K562 (cell line): ENCODE data around the gene HSPA4L. TPM values are rescaled to one million over a fixed set of nuclear protein-coding genes. Genes with fewer than 3 reads are reported as not detected.

Experiments
- BMI1 ChIP-seq: fragments of 150-350 bp; IDR thresholded peaks from 2 replicates; pipeline ENCODE4 v1.6.1; 2014; ENCODE audit warnings: low read length
- CBX5 ChIP-seq: IDR thresholded peaks from 2 replicates; pipeline ENCODE4 v1.6.1; 2014; ENCODE audit warnings: low read depth, borderline replicate concordance
- CEBPB ChIP-seq: fragments of 450-650 bp; IDR thresholded peaks from 2 replicates; pipeline ENCODE4 v1.6.1; 2016; ENCODE audit warnings: missing genetic modification characterization, missing compliant biosample characterization
- CEBPG ChIP-seq, 3 experiments: fragments of 200-800 bp in 1 of 3; sonication (Bioruptor generic) in 1 of 3; sonication (generic) in 1 of 3; formaldehyde crosslinking in 1 of 3; IDR thresholded peaks in 2 of 3; conservative IDR thresholded peaks in 1 of 3; 2 replicates each; pipeline versions ENCODE4 v1.6.1 to v1.8.0; 2016 to 2022; ENCODE audit warnings: missing compliant biosample characterization in 2 of 3, missing genetic modification characterization in 2 of 3, mild to moderate bottlenecking in 1 of 3, missing genetic modification reagents in 1 of 3
- CXXC5 ChIP-seq: fragments of 250-450 bp; sonication (Bioruptor Pico); IDR thresholded peaks from 2 replicates; pipeline ENCODE4 v1.8.0; 2022; ENCODE audit warnings: inconsistent platforms, mild to moderate bottlenecking, moderate library complexity
- E2F4 ChIP-seq: sonication (generic); formaldehyde crosslinking; IDR thresholded peaks from 2 replicates; pipeline ENCODE4 v1.8.0; 2022; ENCODE audit warnings: mild to moderate bottlenecking, low read depth, missing genetic modification reagents
- ELK3 ChIP-seq: fragments of 450-650 bp; formaldehyde crosslinking; IDR thresholded peaks from 2 replicates; pipeline ENCODE4 v1.4.0; 2020; ENCODE audit warnings: mild to moderate bottlenecking
- GTF2F1 ChIP-seq: IDR thresholded peaks from 2 replicates; pipeline ENCODE4 v1.6.1; 2011; ENCODE audit warnings: low read depth, low read length, improper control_type of control experiment
- HDAC6 ChIP-seq: IDR thresholded peaks from 2 replicates; pipeline ENCODE4 v1.6.1; 2012; ENCODE audit warnings: low read depth, mild to moderate bottlenecking, control low read depth, inconsistent platforms, low read length, moderate library complexity
- HLTF ChIP-seq: fragments of 450-650 bp; IDR thresholded peaks from 2 replicates; pipeline ENCODE4 v1.6.1; 2016
- SRSF7 ChIP-seq: fragments of 200-400 bp; formaldehyde crosslinking; optimal IDR thresholded peaks from 2 replicates; pipeline ENCODE3; 2017; ENCODE audit warnings: mild to moderate bottlenecking, low read depth, low read length
- TRIM28 ChIP-seq: fragments of 450-650 bp; IDR thresholded peaks from 2 replicates; pipeline ENCODE4 v1.6.1; 2017
- ZC3H8 ChIP-seq: fragments of 450-650 bp; IDR thresholded peaks from 2 replicates; pipeline ENCODE4 v1.6.1; 2017
- ZNF354B ChIP-seq: fragments of 250-450 bp; sonication (Bioruptor Pico); IDR thresholded peaks from 2 replicates; pipeline ENCODE4 v1.4.0; 2020
- polyA plus RNA-seq, 8 experiments: library from polyadenylated mRNA; depleted of rRNA in 4 of 8; stranded (reverse) in 5 of 8; unstranded in 3 of 8; fragments of >200 nt; fragmentation: Nextera tagmentation in 2 of 8; fragmentation: Illumina TruSeq in 1 of 8; extraction: Ambion mirVana in 2 of 8; extraction: Trizol in 1 of 8; gene quantifications; 2 replicates each; pipeline versions ENCODE4 v1.2.1 to v1.2.3, GENCODE V29; 2011 to 2014; ENCODE audit warnings: inconsistent platforms in 1 of 8, missing spikeins in 1 of 8
- total RNA-seq, 7 experiments: library from RNA; depleted of rRNA in 6 of 7; stranded (reverse); fragments of >200 nt in 6 of 7; fragmentation: Illumina TruSeq in 2 of 7; extraction: Trizol in 2 of 7; gene quantifications; 2 replicates each; pipeline versions ENCODE4 v1.2.1 to v1.2.3, GENCODE V29; 2011 to 2021; ENCODE audit warnings: low replicate concordance in 1 of 7
- TF ChIP-seq, protein P1 (sequence below): fragments of 150-350 bp; conservative IDR thresholded peaks from 2 replicates; pipeline ENCODE4 v1.6.1; 2014; ENCODE audit warnings: low read length
- TF ChIP-seq, protein P2 (sequence below): fragments of 250-450 bp; sonication (Bioruptor Pico); IDR thresholded peaks from 2 replicates; pipeline ENCODE4 v1.8.0; 2022; ENCODE audit warnings: inconsistent platforms
- TF ChIP-seq, protein P3 (sequence below): fragments of 250-450 bp; sonication (Bioruptor Pico); IDR thresholded peaks from 2 replicates; pipeline ENCODE4 v1.4.0; 2020

HSPA4L gene
- total and polyA plus RNA-seq, 9 of the 15 experiments (the other 6 are each of a cell fraction or from before 2014, with no cell fraction given), result 12.3 to 37.0 (median 21.7) TPM

DNA sequence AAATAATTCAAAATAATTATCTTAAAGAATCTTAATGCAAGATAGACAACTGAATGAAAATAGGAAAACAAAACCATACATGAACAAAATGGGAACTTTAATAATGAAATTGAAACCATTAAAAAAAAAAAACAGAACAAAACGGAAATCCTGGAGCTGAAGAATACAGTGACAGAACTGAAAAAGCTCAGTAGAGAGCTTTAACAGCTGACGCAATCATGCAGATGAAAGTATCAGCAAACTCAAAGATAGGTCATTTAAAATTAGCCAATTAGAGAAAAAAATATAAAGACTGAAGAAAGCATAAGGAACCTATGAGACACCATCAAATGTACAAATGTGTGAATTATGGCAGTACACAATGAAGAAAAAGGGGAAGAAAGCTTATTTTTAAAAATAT, 33.2 kb upstream of the HSPA4L start (continued):
- no peak for TF ChIP-seq CEBPG (CRISPR knock-in tag; IDR thresholded peaks at IDR 0.05)
- TF ChIP-seq CEBPG (tag; conservative IDR thresholded peaks at IDR 0.05 in 1 of 2, IDR thresholded peaks at IDR 0.05 in 1 of 2), result peak; percentile 55 to 60; a peak in 3 of 4 replicates
- no peak for TF ChIP-seq E2F4 (CRISPR knock-in tag)
- TF ChIP-seq SRSF7, result no peak
- TF ChIP-seq TRIM28, result peak; percentile 96
- no peak for TF ChIP-seq ZNF354B
- TF ChIP-seq HLTF, result peak; percentile 94
- peak; percentile 83 for TF ChIP-seq CEBPB (tag)
- no peak for TF ChIP-seq ELK3
- TF ChIP-seq, protein P1, sequence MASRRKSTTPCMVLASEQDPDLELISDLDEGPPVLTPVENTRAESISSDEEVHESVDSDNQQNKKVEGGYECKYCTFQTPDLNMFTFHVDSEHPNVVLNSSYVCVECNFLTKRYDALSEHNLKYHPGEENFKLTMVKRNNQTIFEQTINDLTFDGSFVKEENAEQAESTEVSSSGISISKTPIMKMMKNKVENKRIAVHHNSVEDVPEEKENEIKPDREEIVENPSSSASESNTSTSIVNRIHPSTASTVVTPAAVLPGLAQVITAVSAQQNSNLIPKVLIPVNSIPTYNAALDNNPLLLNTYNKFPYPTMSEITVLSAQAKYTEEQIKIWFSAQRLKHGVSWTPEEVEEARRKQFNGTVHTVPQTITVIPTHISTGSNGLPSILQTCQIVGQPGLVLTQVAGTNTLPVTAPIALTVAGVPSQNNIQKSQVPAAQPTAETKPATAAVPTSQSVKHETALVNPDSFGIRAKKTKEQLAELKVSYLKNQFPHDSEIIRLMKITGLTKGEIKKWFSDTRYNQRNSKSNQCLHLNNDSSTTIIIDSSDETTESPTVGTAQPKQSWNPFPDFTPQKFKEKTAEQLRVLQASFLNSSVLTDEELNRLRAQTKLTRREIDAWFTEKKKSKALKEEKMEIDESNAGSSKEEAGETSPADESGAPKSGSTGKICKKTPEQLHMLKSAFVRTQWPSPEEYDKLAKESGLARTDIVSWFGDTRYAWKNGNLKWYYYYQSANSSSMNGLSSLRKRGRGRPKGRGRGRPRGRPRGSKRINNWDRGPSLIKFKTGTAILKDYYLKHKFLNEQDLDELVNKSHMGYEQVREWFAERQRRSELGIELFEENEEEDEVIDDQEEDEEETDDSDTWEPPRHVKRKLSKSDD, result no peak
- TF ChIP-seq, protein P2, sequence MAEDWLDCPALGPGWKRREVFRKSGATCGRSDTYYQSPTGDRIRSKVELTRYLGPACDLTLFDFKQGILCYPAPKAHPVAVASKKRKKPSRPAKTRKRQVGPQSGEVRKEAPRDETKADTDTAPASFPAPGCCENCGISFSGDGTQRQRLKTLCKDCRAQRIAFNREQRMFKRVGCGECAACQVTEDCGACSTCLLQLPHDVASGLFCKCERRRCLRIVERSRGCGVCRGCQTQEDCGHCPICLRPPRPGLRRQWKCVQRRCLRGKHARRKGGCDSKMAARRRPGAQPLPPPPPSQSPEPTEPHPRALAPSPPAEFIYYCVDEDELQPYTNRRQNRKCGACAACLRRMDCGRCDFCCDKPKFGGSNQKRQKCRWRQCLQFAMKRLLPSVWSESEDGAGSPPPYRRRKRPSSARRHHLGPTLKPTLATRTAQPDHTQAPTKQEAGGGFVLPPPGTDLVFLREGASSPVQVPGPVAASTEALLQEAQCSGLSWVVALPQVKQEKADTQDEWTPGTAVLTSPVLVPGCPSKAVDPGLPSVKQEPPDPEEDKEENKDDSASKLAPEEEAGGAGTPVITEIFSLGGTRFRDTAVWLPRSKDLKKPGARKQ, result peak; percentile 82; the same call in 1 of the 2 replicates
- no peak for TF ChIP-seq CXXC5
- TF ChIP-seq, protein P3, sequence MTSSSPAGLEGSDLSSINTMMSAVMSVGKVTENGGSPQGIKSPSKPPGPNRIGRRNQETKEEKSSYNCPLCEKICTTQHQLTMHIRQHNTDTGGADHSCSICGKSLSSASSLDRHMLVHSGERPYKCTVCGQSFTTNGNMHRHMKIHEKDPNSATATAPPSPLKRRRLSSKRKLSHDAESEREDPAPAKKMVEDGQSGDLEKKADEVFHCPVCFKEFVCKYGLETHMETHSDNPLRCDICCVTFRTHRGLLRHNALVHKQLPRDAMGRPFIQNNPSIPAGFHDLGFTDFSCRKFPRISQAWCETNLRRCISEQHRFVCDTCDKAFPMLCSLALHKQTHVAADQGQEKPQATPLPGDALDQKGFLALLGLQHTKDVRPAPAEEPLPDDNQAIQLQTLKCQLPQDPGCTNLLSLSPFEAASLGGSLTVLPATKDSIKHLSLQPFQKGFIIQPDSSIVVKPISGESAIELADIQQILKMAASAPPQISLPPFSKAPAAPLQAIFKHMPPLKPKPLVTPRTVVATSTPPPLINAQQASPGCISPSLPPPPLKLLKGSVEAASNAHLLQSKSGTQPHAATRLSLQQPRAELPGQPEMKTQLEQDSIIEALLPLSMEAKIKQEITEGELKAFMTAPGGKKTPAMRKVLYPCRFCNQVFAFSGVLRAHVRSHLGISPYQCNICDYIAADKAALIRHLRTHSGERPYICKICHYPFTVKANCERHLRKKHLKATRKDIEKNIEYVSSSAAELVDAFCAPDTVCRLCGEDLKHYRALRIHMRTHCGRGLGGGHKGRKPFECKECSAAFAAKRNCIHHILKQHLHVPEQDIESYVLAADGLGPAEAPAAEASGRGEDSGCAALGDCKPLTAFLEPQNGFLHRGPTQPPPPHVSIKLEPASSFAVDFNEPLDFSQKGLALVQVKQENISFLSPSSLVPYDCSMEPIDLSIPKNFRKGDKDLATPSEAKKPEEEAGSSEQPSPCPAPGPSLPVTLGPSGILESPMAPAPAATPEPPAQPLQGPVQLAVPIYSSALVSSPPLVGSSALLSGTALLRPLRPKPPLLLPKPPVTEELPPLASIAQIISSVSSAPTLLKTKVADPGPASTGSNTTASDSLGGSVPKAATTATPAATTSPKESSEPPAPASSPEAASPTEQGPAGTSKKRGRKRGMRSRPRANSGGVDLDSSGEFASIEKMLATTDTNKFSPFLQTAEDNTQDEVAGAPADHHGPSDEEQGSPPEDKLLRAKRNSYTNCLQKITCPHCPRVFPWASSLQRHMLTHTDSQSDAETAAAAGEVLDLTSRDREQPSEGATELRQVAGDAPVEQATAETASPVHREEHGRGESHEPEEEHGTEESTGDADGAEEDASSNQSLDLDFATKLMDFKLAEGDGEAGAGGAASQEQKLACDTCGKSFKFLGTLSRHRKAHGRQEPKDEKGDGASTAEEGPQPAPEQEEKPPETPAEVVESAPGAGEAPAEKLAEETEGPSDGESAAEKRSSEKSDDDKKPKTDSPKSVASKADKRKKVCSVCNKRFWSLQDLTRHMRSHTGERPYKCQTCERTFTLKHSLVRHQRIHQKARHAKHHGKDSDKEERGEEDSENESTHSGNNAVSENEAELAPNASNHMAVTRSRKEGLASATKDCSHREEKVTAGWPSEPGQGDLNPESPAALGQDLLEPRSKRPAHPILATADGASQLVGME (CRISPR knock-in tag), result no peak
- TF ChIP-seq HDAC6, result no peak
- TF ChIP-seq ZC3H8, result peak; percentile 36; the same call in 1 of the 2 replicates
- no peak for TF ChIP-seq BMI1
- no peak for TF ChIP-seq GTF2F1
- TF ChIP-seq CBX5, result peak; percentile 94
